Smooth muscle cell (in vitro differentiated cells): ENCODE measurements around the gene ZSCAN22. TPM values are rescaled to one million over a fixed set of nuclear protein-coding genes. Genes with fewer than 3 reads are reported as not detected.

Source experiments
- DNase-seq: peaks from one replicate; lab custom pipeline; 2025; ENCODE audit not compliant: unreplicated experiment; lab: John Stamatoyannopoulos, UW
- H2AFZ ChIP-seq: fragments of 200-600 bp; sonication (generic); 2 replicates; pipeline ENCODE4 v1.6.0; 2016; ENCODE audit warnings: antibody characterized with exemption, low read depth, mild to moderate bottlenecking
- H3F3A ChIP-seq: fragments of 200-600 bp; sonication (generic); 2 replicates; pipeline ENCODE4 v1.6.0; 2017; ENCODE audit warnings: antibody characterized with exemption, low read depth
- H3K27ac ChIP-seq: fragments of 200-600 bp; sonication (generic); 2 replicates; pipeline ENCODE4 v1.5.1; 2016; ENCODE audit warnings: low read depth, mild to moderate bottlenecking
- H3K27me3 ChIP-seq: fragments of 200-600 bp; sonication (generic); 2 replicates; pipeline ENCODE4 v1.6.1; 2016; ENCODE audit warnings: low read depth, mild to moderate bottlenecking
- H3K36me3 ChIP-seq: fragments of 200-600 bp; sonication (generic); 2 replicates; pipeline ENCODE4 v1.5.1; 2016; ENCODE audit warnings: low read depth
- H3K4me1 ChIP-seq: fragments of 200-600 bp; sonication (generic); 2 replicates; pipeline ENCODE4 v1.5.1; 2016; ENCODE audit warnings: low read depth
- H3K4me2 ChIP-seq: fragments of 200-600 bp; sonication (generic); 2 replicates; pipeline ENCODE4 v1.6.0; 2016; ENCODE audit warnings: mild to moderate bottlenecking
- H3K4me3 ChIP-seq: fragments of 200-600 bp; sonication (generic); 2 replicates; pipeline ENCODE4 v1.5.1; 2016; ENCODE audit warnings: mild to moderate bottlenecking
- H3K79me2 ChIP-seq: fragments of 200-600 bp; sonication (generic); 2 replicates; pipeline ENCODE4 v1.6.0; 2016; ENCODE audit warnings: low read depth, mild to moderate bottlenecking
- H3K9ac ChIP-seq: fragments of 200-600 bp; sonication (generic); 2 replicates; pipeline ENCODE4 v1.6.0; 2016; ENCODE audit warnings: low read depth
- H3K9me3 ChIP-seq: fragments of 200-600 bp; sonication (generic); replicated peaks from 2 replicates; pipeline ENCODE4 v1.5.1; 2016; ENCODE audit warnings: low read depth
- H4K20me1 ChIP-seq: fragments of 200-600 bp; sonication (generic); 2 replicates; pipeline ENCODE4 v1.6.0; 2016; ENCODE audit warnings: low read depth
- WGBS: methylation state at CpG from one replicate; pipeline ENCODE4 v1.1.7; 2016; ENCODE audit warnings: low lambda C conversion rate; 5-methylcytosine and 5-hydroxymethylcytosine counted together
- polyA plus RNA-seq: library from polyadenylated mRNA; unstranded; fragments of >200 nt; fragmentation: Nextera tagmentation; extraction: Ambion mirVana; gene quantifications from 2 replicates; pipeline ENCODE4 v1.2.1, GENCODE V29; 2016
- total RNA-seq: library from RNA; depleted of rRNA; stranded (reverse); fragments of >200 nt; gene quantifications from 2 replicates; pipeline ENCODE4 v1.2.3, GENCODE V29; 2014
- TF ChIP-seq, protein P1 (sequence below): fragments of 200-600 bp; sonication (generic); IDR thresholded peaks from 2 replicates; pipeline ENCODE4 v1.5.1; 2017; ENCODE audit warnings: borderline replicate concordance, mild to moderate bottlenecking, antibody characterized with exemption; ENCODE audit not compliant: insufficient read depth, poor library complexity, severe bottlenecking

ZSCAN22 gene
- total and polyA plus RNA-seq, 2 experiments from 2014 or later = 1.7 to 2.4 TPM

- Histone ChIP-seq H3K4me3 (no peak overlapping the region), H3F3A (no peaks in the 10 kb centered on the region), H3K4me2 (no peak overlapping the region), H3K27me3 (no peaks in the 10 kb centered on the region), H3K9ac (no peak overlapping the region), H3K4me1 (peaks cover 9% of the 10 kb centered on the region), H3K27ac (no peak overlapping the region), H3K79me2 (peaks cover 59% of the 10 kb centered on the region), H4K20me1 (peaks cover 72% of the 10 kb centered on the region), H3K9me3 (no peaks in the 10 kb centered on the region), H3K36me3 (peaks cover 17% of the 10 kb centered on the region), H2AFZ (no peak overlapping the region)
- TF ChIP-seq, protein P1, sequence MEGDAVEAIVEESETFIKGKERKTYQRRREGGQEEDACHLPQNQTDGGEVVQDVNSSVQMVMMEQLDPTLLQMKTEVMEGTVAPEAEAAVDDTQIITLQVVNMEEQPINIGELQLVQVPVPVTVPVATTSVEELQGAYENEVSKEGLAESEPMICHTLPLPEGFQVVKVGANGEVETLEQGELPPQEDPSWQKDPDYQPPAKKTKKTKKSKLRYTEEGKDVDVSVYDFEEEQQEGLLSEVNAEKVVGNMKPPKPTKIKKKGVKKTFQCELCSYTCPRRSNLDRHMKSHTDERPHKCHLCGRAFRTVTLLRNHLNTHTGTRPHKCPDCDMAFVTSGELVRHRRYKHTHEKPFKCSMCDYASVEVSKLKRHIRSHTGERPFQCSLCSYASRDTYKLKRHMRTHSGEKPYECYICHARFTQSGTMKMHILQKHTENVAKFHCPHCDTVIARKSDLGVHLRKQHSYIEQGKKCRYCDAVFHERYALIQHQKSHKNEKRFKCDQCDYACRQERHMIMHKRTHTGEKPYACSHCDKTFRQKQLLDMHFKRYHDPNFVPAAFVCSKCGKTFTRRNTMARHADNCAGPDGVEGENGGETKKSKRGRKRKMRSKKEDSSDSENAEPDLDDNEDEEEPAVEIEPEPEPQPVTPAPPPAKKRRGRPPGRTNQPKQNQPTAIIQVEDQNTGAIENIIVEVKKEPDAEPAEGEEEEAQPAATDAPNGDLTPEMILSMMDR = no peak
- WGBS = 96% methylated on average over 7 of the region's 7 CpGs
- DNase-seq = no peak
These were observed 42.6 kb upstream of the ZSCAN22 start for GRCh38 chr19:58284199-58284598.

DNA sequence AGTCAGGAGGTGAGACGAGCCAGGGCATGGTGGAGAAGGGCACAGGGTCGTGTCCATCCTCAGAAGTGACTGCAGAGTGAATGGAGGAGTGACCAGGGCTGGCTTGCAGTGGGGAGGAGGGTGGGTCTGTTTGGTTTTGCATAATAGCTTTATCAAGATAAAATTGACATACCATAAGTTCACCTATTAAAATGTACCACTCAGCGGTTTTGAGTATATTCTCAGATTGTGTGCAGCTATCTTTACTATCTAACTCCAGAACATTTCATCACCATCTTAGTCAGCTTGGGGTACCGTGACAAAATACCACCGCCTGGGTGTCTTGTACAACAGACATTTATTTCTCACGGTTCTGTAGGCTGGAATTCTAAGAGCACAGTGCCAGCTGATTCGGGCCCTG, 34.9 kb upstream of the ZSCAN22 start:
- Histone ChIP-seq H3K79me2 (peaks cover 4% of the 10 kb centered on the region), H2AFZ (no peak overlapping the region), H3K36me3 (peaks cover 66% of the 10 kb centered on the region), H3K9me3 (no peaks in the 10 kb centered on the region), H3K4me1 (no peaks in the 10 kb centered on the region), H4K20me1 (peaks cover 10% of the 10 kb centered on the region), H3K9ac (no peak overlapping the region), H3K27ac (no peak overlapping the region), H3F3A (peaks cover 5% of the 10 kb centered on the region), H3K4me2 (no peak overlapping the region), H3K27me3 (no peaks in the 10 kb centered on the region), H3K4me3 (no peak overlapping the region)
- 99% methylated on average over 7 of the region's 7 CpGs for WGBS
- DNase-seq = no peak
- TF ChIP-seq, protein P1 = no peak

- 98% methylated on average over 22 of the region's 22 CpGs for WGBS
- TF ChIP-seq, protein P1 = no peak
- Histone ChIP-seq H2AFZ (no peak overlapping the region), H3K27ac (no peak overlapping the region), H3K79me2 (peaks cover 16% of the 10 kb centered on the region), H4K20me1 (peaks cover 17% of the 10 kb centered on the region), H3F3A (peaks cover 5% of the 10 kb centered on the region), H3K9me3 (no peaks in the 10 kb centered on the region), H3K27me3 (no peaks in the 10 kb centered on the region), H3K4me2 (no peak overlapping the region), H3K4me3 (no peak overlapping the region), H3K4me1 (no peaks in the 10 kb centered on the region), H3K9ac (no peak overlapping the region), H3K36me3 (peaks cover 52% of the 10 kb centered on the region)
- DNase-seq = no peak
These were observed 31.9 kb upstream of the ZSCAN22 start for GRCh38 chr19:58294743-58295374.

GRCh38 chr19:58296104-58296503, 30.7 kb upstream of the ZSCAN22 start:
- H3K9ac ChIP-seq = no peak overlapping the region
- no peak overlapping the region for H2AFZ ChIP-seq
- H3K27me3 ChIP-seq = no peaks in the 10 kb centered on the region
- peaks cover 46% of the 10 kb centered on the region for H3K36me3 ChIP-seq
- DNase-seq = no peak
- peaks cover 16% of the 10 kb centered on the region for H3K79me2 ChIP-seq
- H3K4me2 ChIP-seq = no peak overlapping the region
- TF ChIP-seq, protein P1 = no peak
- 97% methylated on average over 7 of the region's 7 CpGs for WGBS
- peaks cover 5% of the 10 kb centered on the region for H3F3A ChIP-seq
- no peak overlapping the region for H3K4me3 ChIP-seq
- H3K27ac ChIP-seq = no peak overlapping the region
- H4K20me1 ChIP-seq = peaks cover 28% of the 10 kb centered on the region
- no peaks in the 10 kb centered on the region for H3K9me3 ChIP-seq
- H3K4me1 ChIP-seq = no peaks in the 10 kb centered on the region
